ENCODE results near the gene KIRREL3.
"Not testable (repeated sequence)": the region's sequence is repeated elsewhere in the genome, so short reads cannot be mapped to it uniquely, and the experiment has no call there.

The KIRREL3 gene

DNA sequence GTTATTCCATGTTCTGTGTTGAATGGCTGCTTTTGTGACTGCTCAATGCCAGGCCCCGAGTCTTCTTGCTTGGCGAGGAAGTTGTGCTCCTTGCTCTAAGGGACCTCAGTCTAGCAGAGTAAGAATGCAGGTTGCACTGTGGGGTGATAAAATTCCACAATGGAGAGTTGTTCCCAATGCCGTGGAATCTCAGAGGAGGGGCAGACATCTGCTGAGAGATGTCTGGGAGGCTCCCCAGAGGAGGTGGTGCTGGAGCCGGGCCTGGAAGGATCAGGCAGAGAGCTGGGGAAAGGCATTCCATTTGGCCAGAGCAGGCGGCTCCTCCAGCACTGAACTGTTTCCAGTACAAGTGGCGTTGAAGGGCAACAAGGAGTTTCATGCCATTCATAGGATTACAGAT is 589.9 kb downstream of the KIRREL3 start:
- FAIRE-seq: no peak

DNA sequence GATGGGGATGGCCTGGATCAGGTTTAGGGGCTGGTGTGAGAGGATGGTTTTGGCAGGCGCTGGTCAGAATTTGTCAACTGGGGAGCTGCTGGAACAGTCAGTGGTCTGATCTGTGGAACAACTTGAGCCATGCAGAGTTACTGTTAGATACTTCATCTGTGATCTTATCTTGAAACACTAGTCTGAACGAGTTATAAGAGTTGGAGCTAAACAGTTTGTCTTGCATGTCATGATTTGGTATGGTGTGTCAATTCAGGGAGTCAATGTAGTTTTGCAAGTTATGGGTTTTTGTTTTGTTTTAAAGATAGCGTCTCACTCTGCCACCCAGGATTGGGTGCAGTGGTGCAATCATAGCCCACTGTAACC is 591.0 kb downstream of the KIRREL3 start:
- no peak for FAIRE-seq

DNA sequence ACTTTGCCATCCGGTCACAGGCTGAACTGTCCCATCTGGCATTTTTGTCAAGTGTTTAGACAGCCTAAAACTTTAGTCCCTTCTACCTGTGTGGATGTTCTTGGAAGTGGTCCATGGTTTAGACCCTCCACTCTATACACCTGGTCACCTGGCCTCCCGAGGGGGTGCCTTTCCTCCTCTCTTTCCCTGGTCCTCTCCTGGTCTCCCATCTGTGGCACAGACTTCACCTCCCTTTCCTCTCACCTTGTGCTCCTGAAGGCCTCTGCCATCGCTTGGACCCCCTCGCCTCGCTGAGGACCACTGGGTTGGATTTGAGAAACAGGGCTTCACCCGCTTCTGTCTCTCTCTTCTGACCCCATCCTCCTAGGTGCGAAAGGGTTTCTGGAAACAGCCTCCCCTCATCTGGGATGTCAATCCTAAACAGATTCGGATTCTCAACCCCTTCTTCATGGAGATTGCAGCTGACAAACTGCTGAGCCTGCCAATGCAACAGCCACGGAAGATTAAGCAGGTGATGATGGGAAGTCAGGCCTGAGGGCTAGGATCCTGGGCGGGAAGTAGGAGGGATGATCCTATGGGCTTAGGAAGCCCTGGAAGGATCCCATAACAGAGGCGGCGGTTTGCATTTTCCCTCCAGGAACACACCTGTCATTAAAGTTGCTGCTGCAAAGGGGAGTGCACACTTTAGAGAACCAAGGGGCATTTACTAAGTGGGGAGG is 591.5 kb downstream of the KIRREL3 start:
- FAIRE-seq: no peak

DNA sequence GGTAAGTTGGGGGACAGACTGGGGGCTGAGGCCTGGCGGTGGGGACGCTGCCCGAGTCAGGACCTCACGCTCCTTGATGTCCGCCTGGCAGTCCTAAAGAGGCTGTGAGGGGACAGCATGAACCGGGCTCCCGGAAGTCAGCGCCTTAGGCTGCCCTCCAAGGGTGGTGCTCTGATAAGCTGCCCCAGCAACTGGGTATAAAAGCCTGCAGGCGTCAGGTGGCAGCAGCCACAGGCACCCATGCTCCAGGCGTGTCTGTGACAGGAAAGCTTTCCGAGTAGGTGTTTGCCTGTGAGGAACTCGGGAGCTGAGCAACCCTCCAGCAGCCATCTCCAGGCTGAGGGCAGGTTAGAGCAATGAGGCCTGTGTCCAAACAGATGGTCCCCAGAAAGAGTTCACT is 592.1 kb downstream of the KIRREL3 start:
- no peak for FAIRE-seq

DNA sequence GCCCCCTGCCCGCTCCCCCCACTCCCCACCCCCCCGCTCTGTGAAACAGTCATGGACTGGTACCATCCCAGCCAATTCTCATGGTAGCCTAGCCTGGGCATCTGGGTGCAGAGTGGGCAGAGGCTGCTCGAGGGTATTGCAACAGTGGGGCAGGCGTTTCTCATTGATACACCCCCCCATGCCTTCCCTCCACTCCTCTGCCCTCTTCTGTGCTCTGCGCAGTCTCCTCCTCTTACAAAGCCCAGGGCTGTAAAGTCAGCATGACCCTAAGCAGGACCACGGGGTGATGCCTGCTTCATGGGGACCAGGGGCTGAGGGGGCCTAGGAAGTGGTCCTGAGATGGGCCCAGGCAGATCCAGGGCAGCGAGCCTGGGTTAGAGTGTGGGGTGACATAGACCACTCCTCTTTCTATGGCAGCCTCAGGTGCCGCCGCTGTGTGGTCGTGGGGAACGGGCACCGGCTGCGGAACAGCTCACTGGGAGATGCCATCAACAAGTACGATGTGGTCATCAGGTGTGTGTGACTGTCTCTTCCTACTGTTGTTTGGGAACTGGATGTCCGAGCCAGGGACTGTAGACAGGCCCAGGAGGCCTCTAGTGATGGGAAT is 592.8 kb downstream of the KIRREL3 start:
- no peak for FAIRE-seq

DNA sequence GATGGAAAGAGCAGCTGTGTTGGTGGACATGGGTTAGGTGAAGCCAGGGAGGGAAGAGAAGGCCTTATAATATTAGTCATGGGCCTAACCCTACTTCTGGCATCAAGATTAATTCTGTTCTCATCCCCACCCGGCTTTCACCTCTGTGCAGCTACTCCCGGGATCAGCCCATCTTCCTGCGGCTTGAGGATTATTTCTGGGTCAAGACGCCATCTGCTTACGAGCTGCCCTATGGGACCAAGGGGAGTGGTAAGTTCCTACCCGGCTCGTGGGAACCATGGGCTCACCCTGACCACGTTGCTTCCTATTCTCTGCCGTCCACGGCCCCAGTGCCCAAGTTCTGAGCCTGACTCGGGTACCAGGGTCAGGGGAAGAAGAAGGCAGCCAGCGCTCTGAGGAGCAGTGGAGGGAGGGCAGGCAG is 593.5 kb downstream of the KIRREL3 start:
- FAIRE-seq: no peak

DNA sequence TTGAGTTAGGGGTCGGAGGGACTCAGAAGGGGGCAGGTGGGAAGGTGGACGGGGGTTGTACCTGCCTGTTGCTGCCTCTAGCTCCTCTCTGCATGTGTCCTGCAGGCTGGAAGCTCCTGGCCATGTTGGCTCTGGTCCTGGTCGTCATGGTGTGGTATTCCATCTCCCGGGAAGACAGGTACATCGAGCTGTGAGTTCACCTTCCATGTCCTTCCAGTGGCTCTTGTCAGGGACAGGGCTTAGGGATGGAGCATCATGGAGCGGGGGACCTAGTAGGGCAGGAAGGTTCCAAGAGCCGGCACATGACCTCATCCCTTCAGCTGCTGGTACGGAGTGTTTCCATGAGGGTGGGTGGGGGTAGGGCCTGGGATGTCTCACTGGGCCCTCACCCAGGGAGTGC is 594.2 kb downstream of the KIRREL3 start:
- FAIRE-seq: no peak

DNA sequence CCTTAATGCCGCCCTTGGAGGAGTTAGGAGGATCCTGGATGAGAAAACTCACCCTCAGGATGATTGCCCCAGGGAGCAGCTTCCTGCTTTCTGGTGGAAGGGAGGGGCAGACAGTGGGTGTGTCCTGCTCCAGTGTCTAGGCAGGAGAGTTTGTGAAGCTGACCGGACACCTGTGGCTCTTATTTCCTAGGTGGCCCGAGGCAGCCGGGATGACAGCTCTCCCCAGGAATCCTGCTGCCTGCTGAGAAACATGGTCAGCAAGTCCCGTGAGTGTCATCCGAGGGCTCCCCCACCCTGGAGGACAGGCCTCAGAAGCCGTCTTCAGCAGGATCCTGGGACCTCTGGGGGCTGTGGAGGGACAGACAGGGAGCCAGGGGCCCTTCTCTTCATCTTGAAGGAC is 594.7 kb downstream of the KIRREL3 start:
- FAIRE-seq: no peak

DNA sequence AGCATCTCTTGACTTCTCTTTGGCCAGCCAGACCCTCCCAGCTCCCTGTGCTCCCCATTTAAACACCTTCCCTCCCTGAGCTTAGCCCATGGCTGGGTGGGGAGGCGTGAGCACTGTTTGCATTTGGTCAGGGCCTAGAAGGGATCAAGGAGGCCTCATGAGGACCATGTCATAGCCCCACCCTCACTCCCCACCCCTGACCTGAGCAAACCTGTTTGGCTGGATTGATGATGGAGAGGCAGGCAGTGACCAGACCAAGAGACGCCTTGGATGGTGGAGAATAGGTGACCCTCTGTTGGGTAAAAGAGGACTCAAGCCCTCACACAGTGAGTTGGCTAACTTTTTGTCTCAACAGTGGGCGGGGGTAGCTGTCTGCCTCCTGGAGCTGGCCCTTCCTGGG is 595.2 kb downstream of the KIRREL3 start:
- FAIRE-seq: no peak

DNA sequence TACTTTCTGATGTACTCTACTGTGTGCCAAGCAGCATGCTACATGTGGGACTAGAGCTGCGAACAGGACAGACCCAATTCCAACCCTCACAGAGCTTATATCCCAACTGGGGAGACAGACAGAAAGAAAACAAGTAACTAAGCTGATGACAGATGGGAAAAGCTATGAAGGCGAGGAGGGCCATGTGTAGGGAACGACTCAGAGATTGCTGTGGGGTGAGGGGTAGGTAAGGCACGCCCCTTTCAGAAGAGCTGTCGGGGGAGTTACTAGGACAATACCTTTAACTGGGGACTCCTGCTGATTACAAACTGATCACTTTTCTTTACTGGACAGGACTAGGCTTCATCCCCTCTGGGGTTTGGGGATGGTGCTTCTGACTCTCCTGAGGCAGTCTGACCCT is 596.2 kb downstream of the KIRREL3 start:
- no peak for FAIRE-seq

DNA sequence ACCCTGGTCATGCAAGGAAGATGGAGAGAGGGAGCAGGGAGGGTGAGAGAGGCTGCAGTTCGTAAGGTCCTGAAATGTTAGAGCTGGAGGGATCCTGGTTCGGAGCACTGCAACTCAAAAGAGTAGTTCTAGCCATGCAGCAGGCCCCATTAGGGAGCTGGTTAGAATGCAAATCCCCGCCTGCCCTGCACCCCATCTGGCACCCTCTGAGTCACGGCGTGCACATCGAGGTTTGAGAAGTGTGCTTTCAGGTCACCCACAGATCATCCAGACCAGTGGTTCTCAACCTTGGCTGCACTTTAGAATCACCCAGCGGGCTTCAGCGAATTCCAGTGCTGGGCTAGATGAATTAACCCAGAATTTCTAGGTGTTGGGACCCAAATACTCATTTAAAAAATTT is 596.9 kb downstream of the KIRREL3 start:
- FAIRE-seq: no peak

DNA sequence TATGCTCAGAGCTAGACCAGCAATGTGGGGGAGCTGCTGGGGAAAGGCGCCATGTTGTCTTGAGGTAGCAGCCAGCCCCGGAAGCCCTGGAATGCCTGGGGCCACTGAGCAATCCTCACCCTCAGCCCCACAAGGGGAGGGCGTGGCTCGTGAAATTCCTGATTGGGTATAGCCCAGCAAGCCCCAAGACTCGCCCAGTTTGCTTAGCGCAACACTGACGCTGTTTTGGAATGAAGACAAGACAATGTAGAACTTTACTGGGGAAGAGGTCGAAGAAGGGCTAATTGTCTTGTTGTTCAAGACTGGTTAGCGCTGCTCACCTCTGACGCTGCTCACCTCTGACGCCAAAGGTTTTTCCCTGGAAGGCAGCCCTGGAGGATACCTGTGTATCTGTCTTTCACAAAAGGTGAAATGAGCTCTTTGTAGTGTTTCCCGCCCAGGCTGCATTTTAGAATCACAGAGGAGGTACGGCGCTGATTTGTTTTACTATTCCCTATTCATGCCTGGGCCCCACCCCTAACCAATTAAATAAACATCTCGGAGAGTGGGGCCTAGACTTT is 597.5 kb downstream of the KIRREL3 start:
- no peak for FAIRE-seq

DNA sequence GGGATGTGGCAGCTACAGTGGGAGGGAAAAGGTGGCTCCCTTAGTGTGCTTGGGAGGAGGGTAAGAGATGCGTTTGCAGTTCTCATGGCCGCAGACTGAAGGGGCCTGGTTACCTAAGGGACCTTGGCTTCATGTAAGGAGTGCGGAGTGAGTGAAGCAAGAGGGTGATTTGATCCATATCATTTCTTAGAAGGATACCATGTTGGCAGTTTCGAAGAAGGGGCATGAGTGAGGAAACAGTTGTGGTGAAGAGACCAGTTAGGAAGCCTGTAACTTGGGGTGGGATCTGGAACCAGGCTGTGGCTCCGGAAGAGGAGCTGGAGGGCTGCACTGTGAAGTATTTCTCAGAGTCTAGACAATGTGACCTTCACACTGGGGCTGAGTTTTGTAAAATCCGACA is 600.1 kb downstream of the KIRREL3 start:
- no peak for FAIRE-seq

DNA sequence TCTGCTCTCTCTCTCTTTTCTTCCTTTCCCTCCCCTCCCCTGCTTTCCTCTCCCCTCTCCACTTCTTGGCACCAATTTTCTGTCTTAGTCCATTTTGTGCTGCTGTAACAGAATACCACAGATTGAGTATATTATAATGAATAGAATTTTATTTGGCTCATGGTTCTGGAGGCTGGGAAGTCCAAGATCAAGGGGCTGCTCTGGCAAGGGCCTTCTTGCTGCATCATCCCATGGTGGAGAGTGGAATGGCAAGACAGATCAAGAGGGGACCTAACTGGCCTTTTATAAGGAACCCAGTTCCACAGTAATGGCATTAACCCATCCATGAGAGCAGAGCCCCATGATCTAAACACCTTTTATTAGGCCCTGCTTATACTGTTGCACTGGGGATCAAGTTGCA is 600.6 kb downstream of the KIRREL3 start:
- FAIRE-seq: no peak

DNA sequence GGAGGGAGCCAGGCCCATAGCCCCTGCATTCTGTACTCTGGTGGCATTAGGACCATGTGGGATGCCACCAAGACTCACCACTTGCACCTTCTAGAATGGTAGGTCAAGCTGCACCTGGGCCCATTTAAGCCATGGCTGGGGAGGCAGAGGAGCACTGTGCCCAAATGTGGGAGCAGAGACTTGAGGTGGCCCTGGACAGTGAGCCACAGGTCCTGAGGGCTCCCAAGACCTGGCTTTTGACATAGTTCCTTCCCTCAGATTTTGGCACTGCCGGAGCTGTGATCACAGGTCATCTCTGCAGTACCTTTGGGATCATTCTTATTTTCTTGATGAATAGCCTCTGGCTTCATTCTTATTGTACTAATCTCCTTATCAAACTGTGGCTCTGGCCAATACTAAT is 601.8 kb downstream of the KIRREL3 start:
- no peak for FAIRE-seq

DNA sequence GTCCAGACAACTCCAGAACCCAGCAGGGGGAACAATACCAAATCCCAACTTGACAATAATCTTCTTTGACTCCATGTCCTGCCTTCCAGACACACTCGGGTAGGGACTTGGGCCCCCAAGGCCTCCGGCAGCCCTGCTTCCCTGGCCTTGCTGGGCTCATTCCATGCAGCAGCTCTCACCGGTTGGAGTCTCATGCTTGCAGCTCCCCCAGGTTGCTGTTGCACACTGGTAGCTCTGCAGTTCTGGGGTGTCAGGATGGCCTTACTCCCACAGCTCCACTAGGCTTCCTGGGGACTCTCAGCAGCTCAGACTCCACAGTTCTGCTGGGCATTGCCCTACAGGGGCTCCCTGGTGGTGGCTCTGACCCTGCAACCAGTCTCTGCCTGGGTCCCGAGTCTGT is 602.3 kb downstream of the KIRREL3 start:
- FAIRE-seq: no peak

DNA sequence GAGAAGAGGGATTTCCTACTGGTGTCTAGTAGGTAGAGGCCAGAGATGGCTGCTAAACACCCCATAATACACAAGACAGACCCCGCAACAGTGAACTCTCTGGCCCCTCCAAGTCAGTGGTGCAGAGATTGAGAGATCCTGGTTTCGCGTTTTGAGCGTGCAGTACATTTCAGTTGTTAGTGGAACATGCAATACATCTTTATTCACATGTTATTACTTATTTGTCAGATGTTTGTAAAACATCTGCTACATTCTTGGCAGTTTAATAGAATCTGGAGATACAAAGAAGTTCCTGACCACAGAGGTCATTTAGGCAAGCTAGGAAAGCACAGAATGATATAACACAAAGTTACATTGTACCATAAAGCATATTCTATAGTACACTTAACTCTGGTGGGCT is 603.6 kb downstream of the KIRREL3 start:
- FAIRE-seq: no peak

DNA sequence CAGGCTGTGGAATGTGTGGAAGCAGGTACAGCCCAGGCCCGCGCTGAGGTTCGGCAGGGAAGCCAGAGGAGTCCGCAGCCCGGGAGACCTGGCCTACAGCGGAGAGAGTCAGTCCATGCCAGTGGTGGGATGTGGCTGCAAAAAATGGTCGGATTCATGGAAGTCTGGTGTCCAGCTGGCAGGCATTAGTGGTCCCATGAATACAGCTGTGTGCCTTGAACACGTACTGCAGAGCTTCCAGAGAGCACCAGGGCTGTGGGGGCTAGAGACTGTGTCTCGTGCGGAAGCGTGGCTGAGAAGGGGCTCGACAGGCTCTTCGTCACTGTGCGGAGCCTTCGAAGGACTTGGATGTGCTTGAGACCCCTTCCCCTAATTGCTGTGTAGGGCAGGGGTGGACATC is 604.3 kb downstream of the KIRREL3 start:
- not testable (repeated sequence) for FAIRE-seq

DNA sequence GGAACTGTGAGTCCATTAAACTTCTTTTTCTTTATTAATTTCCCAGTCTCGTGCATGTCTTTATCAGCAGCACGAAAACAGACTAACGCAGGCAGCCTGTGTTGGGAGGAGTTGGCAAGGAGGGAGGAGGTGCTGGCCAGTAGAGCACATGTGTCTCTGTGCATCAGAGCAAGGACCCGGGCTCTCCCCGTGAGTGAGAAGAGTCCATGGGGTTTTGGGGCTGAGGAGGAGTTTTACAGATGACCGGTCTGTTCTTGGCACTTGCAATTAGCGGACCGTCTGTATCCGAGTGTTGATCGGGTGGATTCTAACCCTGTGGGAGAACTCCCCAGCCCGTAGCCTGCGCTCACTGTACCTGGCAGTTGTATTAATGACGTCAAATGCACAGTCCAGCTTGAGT is 604.8 kb downstream of the KIRREL3 start:
- not testable (repeated sequence) for FAIRE-seq

DNA sequence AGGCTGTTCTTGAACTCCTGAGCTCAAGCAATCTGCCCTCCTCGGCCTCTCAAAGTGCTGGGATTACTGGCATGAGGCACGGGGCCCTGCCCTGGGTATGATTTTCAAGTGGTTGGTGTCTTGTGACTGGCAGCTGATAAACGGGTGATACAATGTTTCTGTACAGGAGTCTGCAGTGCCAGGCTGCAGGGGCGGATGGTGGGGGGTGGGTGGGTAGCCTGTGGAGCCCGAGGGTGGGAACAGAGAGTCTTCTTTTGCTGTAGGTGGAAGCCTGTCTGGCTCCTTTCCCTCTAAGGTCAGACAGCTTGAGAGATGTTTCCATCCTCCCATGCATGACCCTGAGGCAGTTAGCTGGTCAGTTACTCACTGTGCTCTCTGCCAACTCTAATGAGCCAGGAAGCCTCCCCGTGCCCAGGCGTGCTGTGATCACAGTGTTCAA is 605.9 kb downstream of the KIRREL3 start:
- not testable (repeated sequence) for FAIRE-seq

DNA sequence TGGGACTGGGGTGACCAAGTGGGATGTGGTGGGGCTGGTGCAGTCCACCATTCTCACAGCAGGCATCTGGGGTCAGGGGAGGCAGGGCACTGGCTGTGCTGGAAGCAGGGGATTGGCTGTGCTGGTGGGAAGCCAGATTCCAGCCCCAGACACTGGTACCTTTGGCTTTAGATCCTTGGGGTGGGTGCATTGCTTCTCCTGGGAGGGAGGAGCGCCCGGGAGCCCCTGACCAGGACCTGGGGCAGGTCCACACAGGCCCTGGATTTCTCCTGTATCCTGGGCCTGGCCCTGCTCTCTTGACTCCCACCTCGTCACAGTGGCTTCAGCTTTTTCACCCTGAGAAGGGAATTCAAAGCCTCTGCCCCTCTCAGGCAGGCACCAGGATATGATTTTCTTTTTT is 606.5 kb downstream of the KIRREL3 start:
- no peak for FAIRE-seq

DNA sequence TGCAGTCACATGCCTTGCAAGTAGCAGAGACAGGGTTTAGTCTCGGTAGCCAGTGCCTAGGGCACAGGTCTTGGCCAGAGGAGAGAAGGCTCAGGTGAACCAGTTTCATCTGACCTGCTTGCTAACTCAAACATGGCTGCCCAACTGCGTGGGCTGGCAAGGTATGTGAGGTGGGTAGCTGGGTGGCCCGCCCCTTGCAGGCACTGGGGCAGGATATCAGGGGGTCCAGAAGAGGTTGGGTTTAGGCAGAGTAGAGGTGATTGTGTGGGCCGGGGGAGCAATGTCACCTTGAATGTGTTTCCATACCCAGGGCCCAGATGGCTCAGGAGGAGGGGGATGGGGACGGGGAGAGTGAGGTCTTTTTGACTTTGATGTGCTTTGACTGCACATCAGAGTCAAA is 607.4 kb downstream of the KIRREL3 start:
- FAIRE-seq: no peak

DNA sequence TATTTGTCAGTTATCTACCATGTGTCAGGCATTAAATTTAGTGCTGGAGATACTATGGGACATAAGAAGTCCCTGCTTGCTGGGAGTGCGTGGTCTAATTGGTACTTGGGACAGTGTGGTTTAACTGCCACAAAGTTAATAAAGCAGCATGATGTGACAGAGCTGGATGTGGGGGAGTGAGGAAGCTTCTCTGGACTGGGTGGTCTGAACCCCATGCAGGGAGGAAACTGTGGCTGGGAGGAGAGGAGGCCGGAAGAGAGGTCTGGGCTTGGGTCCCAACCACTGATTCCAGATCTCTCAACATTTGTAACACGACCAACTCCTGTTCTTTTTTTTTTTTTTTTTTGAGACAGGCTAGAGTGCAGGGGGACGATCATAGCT is 607.9 kb downstream of the KIRREL3 start:
- no peak for FAIRE-seq

DNA sequence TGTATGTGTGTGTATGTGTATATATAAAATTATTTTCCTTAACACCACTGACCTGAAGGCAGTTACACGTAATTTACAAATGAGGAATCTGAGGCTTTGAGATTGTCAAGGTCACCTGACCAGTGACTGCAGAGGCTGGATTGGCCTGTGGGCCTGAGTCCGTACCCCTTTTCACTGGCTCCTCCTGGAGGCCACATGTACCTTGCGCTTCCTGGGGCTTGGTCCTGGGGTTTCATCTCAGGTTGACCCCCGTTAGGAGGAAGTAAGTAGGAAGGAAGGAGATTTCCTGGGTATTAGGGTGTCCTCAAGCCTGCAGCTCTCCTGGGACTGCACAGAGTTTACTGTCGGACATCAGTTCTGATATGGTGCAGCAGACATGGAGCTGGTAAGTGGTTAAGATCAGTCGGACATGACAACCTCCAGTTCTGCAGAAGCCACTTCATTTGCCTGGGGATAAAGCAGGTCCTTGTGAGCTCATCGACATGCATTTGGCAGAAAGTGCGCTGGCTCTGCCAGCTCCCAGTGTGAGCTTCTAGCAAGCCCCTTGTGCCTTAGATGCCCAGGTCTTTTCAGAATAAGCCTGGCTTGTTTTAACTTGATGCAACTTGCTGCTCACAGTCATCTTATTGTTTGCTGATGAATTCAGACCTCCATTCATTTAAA is 608.5 kb downstream of the KIRREL3 start:
- no peak for FAIRE-seq
